A673 (cell line): Measurements from ENCODE around the gene FGF3. TPM values are rescaled to one million over a fixed set of nuclear protein-coding genes. Genes with fewer than 3 reads are reported as not detected.
A peak's percentile ranks its signal among the peaks of the same experiment; 100 is the strongest.

Experiments
- BruUV-seq: library from RNA; stranded (reverse); fragments of 400-500 nt; replicated peaks from 2 replicates; lab custom pipeline; 2021; lab: Mats Ljungman, UMichigan
- CTCF ChIA-PET: fragments of 300-600 bp; sonication (Branson Sonifier 250); formaldehyde crosslinking; loops from one replicate; lab custom pipeline; 2022; ENCODE audit warnings: antibody characterized with exemption; lab: Charles Lee
- POLR2A ChIA-PET: fragments of 300-600 bp; sonication (Branson Sonifier 250); formaldehyde crosslinking; loops from one replicate; lab custom pipeline; 2022; ENCODE audit warnings: antibody characterized with exemption; ENCODE audit not compliant: low non-redundant PET; lab: Charles Lee
- DNase-seq: peaks from one replicate; pipeline ENCODE4 v3.0.0-alpha.2; 2015; ENCODE audit warnings: low spot score
- H3K27ac ChIP-seq: fragments of 200-600 bp; sonication (generic); 2 replicates; pipeline ENCODE4 v1.5.1; 2016; ENCODE audit warnings: mixed run types, low read depth, mild to moderate bottlenecking, mixed read lengths, antibody characterized with exemption, low read length; ENCODE audit not compliant: poor library complexity, severe bottlenecking
- H3K27me3 ChIP-seq: fragments of 200-600 bp; sonication (generic); replicated peaks from 2 replicates; pipeline ENCODE4 v1.6.1; 2017; ENCODE audit warnings: mixed run types, low read depth, mild to moderate bottlenecking, mixed read lengths, antibody characterized with exemption, low read length; ENCODE audit not compliant: insufficient read depth, poor library complexity
- H3K36me3 ChIP-seq: fragments of 200-600 bp; sonication (generic); 2 replicates; pipeline ENCODE4 v1.6.1; 2016; ENCODE audit warnings: mixed run types, mild to moderate bottlenecking, mixed read lengths, antibody characterized with exemption, low read length; ENCODE audit not compliant: insufficient read depth, poor library complexity, severe bottlenecking
- H3K4me1 ChIP-seq: fragments of 200-600 bp; sonication (generic); 2 replicates; pipeline ENCODE4 v1.6.1; 2017; ENCODE audit warnings: mixed run types, mild to moderate bottlenecking, mixed read lengths, antibody characterized with exemption, low read length; ENCODE audit not compliant: insufficient read depth, poor library complexity, severe bottlenecking
- H3K4me3 ChIP-seq: fragments of 200-600 bp; sonication (generic); 2 replicates; pipeline ENCODE4 v1.5.1; 2016; ENCODE audit warnings: low read depth, mixed run types, mild to moderate bottlenecking, mixed read lengths, low read length; ENCODE audit not compliant: poor library complexity, severe bottlenecking
- H3K9me3 ChIP-seq: fragments of 200-600 bp; sonication (generic); 2 replicates; pipeline ENCODE4 v1.6.1; 2016; ENCODE audit warnings: mixed run types, low read depth, mild to moderate bottlenecking, mixed read lengths, antibody characterized with exemption, low read length; ENCODE audit not compliant: poor library complexity, severe bottlenecking
- CTCF ChIP-seq: fragments of 300-800, 200-600 bp; sonication (generic); conservative IDR thresholded peaks from 2 replicates; pipeline ENCODE4 v1.5.1; 2017; ENCODE audit warnings: low read depth, mild to moderate bottlenecking, antibody characterized with exemption, low read length, moderate library complexity, mixed read lengths
- EZH2 ChIP-seq: fragments of 200-600 bp; sonication (generic); IDR thresholded peaks from 2 replicates; pipeline ENCODE4 v1.6.1; 2017; ENCODE audit warnings: borderline replicate concordance, low read depth, mild to moderate bottlenecking, mixed read lengths, antibody characterized with exemption, low read length; ENCODE audit not compliant: poor library complexity, severe bottlenecking
- intact Hi-C: fragments of 100-400 bp; cut with micrococcal nuclease; formaldehyde crosslinking; loops from one replicate; pipeline ENCODE4 v1.10.0; 2022; ENCODE audit not compliant: unreplicated experiment
- total RNA-seq: library from RNA; stranded (reverse); gene quantifications from 2 replicates; pipeline ENCODE4 v1.2.3, GENCODE V29; 2021

FGF3 gene
- total RNA-seq, 1 experiment from 2014 or later = not detected

DNA sequence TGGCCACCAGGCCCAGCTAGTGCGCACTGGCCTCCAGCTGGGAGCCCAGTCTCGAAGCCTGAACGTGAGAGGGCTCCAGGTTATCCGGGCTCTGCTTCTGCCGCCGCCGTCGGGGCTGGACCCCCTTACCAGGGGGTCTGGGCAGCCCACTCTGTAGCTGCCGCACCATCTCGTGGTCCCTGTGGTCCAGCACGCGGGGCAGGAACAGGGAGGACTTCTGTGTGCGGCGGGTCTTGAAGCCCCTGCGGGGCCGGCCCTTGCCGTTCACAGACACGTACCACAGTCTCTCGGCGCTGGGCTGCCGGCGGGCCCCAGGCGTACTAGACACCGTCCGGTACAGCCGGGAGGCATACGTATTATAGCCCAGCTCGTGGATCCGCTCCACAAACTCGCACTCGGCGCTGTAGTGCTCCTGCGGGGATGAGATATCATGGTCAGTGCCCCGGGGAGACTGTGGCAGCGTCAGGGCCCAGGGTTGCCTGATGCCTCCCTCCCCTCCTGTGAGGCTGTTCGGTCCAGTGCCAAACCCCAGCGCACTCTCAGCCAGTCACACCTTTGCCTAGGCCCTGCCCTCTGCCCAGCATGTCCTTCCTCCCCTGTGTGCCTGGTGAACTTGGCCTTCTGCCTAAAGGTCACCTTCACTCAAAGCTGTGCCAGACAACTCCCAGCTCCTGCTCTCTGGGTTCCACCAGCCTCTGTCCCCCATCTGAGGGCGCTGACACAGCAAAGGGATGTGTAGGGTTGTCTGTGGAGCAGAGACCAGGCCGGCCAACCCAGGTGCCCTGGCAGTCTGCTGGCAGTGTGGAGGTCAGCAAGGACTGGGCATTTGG is 8.7 kb downstream of the FGF3 start:
- POLR2A ChIA-PET = no interaction called here
- no peaks in the 10 kb centered on the region for H3K36me3 ChIP-seq
- no peak overlapping the region for H3K4me3 ChIP-seq
- H3K9me3 ChIP-seq = no peaks in the 10 kb centered on the region
- BruUV-seq = no TSS peak
- no peak overlapping the region for H3K27ac ChIP-seq
- H3K27me3 ChIP-seq = peaks cover 13% of the 10 kb centered on the region
- TF ChIP-seq EZH2 (no peak), CTCF (no peak)
- DNase-seq = no peak
- CTCF ChIA-PET = no interaction called here
- intact Hi-C loops = no loop called here
- no peaks in the 10 kb centered on the region for H3K4me1 ChIP-seq

- BruUV-seq = no TSS peak
- no peak overlapping the region for H3K4me3 ChIP-seq
- intact Hi-C loops = no loop called here
- no peaks in the 10 kb centered on the region for H3K4me1 ChIP-seq
- no peaks in the 10 kb centered on the region for H3K36me3 ChIP-seq
- no peaks in the 10 kb centered on the region for H3K27me3 ChIP-seq
- TF ChIP-seq CTCF (no peak), EZH2 (no peak)
- ChIA-PET POLR2A (interaction anchor here (0.6 kb wide), 1 partner anchor 171 kb away, joined by 9 read pairs; no protein-coding TSS in a partner anchor), CTCF (no interaction called here)
- no peaks in the 10 kb centered on the region for H3K9me3 ChIP-seq
- DNase-seq = peak; percentile 35
- H3K27ac ChIP-seq = no peak overlapping the region
Measured at GRCh38 chr11:69808667-69809086, 10.5 kb downstream of the FGF3 start.

GRCh38 chr11:69807106-69807815 is 12.0 kb downstream of the FGF3 start:
- H3K27me3 ChIP-seq = no peaks in the 10 kb centered on the region
- TF ChIP-seq CTCF (no peak), EZH2 (no peak)
- H3K27ac ChIP-seq = no peak overlapping the region
- no TSS peak for BruUV-seq
- H3K9me3 ChIP-seq = no peaks in the 10 kb centered on the region
- intact Hi-C loops = no loop called here
- H3K4me3 ChIP-seq = no peak overlapping the region
- no peaks in the 10 kb centered on the region for H3K36me3 ChIP-seq
- ChIA-PET POLR2A (no interaction called here), CTCF (interaction anchor here (1.0 kb wide), 1 partner anchor 89 kb away, joined by 3 read pairs; no protein-coding TSS in a partner anchor)
- DNase-seq = no peak
- no peaks in the 10 kb centered on the region for H3K4me1 ChIP-seq
